ENCODE results near the gene ROR2.

DNA sequence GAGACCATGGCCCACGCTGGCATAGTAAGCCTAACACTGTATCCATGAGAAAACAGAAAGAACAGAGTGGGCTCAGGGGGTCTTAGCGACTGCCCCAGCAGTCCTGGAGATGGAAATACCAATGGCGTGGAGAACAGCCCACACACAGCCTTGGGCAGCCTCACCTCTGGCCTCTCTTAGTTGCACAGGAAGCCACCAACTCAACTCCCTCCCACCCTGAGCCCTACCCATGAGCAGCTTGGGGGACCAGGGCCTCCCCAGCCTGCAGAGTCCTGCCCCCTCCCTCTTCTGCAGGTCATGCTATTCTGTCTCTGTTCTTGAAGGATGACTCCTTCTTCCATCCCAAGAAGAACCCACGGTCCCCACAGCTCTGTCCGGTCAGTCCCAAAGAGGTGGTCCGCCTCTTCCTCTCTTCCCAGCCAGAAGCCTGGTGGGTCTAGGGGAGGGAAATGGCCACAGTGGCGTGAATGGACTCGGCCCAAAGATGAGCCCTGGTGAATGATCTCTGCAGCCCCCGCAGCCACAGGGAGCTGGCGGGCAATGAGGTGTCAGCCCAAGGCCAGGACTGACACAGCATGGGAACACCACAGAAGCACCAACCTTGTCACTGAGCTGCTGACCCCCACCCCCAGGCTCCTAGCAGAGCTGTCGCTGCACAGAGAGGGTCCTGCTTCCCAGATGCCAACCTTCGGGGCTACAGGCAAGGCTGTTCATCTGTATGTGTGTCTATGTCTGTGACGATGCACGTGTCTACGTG lies 131.2 kb downstream of the ROR2 start:
- TF ChIP-seq, protein P1, sequence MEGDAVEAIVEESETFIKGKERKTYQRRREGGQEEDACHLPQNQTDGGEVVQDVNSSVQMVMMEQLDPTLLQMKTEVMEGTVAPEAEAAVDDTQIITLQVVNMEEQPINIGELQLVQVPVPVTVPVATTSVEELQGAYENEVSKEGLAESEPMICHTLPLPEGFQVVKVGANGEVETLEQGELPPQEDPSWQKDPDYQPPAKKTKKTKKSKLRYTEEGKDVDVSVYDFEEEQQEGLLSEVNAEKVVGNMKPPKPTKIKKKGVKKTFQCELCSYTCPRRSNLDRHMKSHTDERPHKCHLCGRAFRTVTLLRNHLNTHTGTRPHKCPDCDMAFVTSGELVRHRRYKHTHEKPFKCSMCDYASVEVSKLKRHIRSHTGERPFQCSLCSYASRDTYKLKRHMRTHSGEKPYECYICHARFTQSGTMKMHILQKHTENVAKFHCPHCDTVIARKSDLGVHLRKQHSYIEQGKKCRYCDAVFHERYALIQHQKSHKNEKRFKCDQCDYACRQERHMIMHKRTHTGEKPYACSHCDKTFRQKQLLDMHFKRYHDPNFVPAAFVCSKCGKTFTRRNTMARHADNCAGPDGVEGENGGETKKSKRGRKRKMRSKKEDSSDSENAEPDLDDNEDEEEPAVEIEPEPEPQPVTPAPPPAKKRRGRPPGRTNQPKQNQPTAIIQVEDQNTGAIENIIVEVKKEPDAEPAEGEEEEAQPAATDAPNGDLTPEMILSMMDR (IDR thresholded peaks at IDR 0.05), result no peak
- TF ChIP-seq EP300 (IDR thresholded peaks at IDR 0.05; ENCODE audit: low read depth), result no peak
